ENCODE results near the gene KDM4B. TPM values are rescaled to one million over a fixed set of nuclear protein-coding genes. Genes with fewer than 3 reads are reported as not detected.

The KDM4B gene
- total RNA-seq, 2 donors from 2014 or later: 57.0 to 63.1 TPM

DNA sequence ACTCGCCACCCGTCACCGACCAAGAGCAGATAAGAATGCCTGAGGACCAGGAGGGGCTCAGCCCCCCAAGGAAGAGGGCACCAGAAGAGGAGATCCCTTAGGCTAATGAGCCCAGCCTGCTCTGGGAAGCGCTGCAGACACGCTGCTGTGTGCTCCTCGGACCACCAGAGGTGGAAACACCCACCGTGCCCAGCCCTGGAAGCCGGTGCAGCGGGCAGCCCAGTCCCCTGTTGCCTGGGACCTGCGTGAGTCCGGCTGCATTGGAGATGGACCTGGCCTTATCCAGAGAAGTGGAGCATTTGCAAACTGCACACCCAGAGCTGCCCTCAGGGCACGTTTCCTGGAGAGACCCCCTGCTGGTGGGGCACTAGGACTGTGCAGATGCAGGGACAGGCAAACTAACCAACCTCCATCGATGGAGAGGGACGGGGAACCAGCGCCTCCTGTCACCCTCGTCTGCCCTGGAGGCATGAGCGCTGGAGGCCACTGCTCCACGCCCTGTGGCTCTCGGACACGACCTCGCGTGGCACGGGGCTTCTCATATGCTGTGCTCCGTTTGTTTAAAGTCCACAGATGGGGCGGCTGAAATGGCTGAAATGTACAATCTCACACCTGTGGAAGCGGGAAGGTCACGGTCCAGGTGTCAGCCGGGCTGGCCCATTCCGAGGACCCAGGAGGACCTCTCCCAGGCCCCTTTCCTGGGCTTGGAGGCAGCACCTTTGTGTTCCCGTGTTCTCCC is 153.9 kb downstream of the KDM4B start:
- Mint-ChIP-seq H3K36me3 (peaks cover 5% of the 10 kb centered on the region), H3K27me3 (no peaks in the 10 kb centered on the region), H3K27ac (peak overlapping the region in 1 of 2 donors; percentile 18), H3K4me3 (no peak overlapping the region), H3K9me3 (no peaks in the 10 kb centered on the region), H3K4me1 (ENCODE audit: low read depth in 2 of 2) (peaks cover 5 to 12% of the 10 kb centered on the region in 2 donors)
- no peak for DNase-seq (ENCODE audit: low spot score)
- ATAC-seq: no peak

DNA sequence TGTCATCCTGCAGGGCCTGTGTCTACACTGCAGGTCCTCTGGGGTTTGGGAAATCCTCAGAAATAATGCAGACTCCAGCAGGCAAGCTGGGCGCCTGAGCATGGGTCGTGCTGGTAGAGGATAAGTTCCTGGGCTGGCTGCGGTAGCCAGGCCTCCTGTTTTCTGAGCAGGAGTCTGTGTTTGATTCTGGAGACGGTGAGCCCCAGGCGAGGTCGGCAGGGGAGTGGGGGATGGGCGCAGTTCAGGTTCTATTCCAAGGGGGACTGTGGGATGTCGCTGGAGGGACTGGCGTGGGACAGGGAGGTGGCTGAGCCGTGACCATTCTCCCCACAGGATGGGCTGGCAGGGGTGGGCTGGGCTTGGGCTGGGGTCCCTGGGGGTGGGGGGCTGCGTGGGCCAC is 154.7 kb downstream of the KDM4B start:
- Mint-ChIP-seq H3K27ac (no peak overlapping the region), H3K27me3 (no peaks in the 10 kb centered on the region), H3K4me1 (ENCODE audit: low read depth in 2 of 2) (peaks cover 5 to 12% of the 10 kb centered on the region in 2 donors), H3K36me3 (peaks cover 5% of the 10 kb centered on the region), H3K4me3 (no peak overlapping the region), H3K9me3 (no peaks in the 10 kb centered on the region)
- DNase-seq (ENCODE audit: low spot score): no peak
- no peak for ATAC-seq

DNA sequence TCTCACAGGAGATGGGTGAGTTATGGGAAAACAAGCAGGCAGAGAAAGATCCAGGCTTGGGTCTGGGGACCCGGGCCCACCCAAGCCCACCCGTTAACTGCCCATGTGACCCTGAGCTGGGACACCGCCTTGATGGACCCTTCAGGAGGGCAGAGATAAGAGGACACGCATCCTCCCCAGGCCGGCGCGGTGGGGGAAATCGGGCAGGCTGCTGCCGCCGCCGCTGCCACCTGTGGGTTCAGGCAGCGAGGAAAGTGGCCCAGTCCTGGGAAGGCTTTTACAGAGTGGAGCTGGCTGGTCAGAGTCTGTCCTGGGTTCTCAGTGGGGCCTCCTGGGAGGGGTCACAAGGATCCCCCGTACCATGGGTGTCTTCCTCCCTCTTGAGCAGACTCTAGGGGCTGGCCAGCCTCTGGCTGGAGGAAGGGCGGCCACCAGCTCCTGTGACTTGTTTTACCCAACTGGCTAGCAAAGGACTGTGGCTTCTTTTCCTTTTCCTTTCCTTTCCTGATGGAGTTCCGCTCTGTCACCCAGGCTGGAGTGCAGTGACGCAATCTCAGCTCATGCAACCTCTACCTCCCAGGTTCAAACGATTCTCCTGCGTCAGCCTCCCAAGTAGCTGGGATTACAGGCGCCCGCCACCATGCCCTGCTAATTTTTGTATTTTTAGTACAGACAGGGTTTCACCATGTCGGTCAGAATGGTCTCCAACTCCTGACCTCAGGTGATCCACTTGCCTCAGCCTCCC is 155.4 kb downstream of the KDM4B start:
- H3K4me3 Mint-ChIP-seq: no peak overlapping the region
- no peak overlapping the region for H3K27ac Mint-ChIP-seq
- H3K4me1 Mint-ChIP-seq (ENCODE audit: low read depth in 2 of 2): peaks cover 5 to 12% of the 10 kb centered on the region in 2 donors

DNA sequence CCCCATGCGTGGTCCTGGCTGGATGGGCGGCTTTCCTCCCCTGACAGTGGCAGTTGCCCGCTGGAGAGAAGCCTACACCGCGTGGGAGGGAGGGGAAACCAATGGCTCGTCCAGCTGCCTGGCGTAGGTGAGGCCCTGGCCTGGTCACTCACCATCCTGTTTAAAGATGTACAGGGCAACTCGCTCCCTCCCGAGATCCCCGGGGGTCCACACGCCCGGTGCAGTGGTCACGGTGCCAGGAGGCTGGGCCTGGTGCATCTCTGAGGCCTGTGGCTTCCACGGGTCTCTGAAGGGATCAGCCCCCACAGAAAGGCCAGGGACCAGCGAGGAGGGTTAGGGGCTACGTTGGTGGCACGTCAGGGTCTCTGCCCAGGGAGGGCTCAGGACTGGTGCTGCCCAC is 156.5 kb downstream of the KDM4B start:
- Mint-ChIP-seq H3K4me1 (ENCODE audit: low read depth in 2 of 2) (peaks cover 11 to 18% of the 10 kb centered on the region in 2 donors), H3K9me3 (no peaks in the 10 kb centered on the region), H3K27ac (no peak overlapping the region), H3K27me3 (no peaks in the 10 kb centered on the region), H3K36me3 (peaks cover 5% of the 10 kb centered on the region), H3K4me3 (no peak overlapping the region)
- DNase-seq (ENCODE audit: low spot score) (no peak), ATAC-seq (no peak)

More for the DNA sequence above, 155.4 kb downstream of the KDM4B start:
- no peaks in the 10 kb centered on the region for H3K9me3 Mint-ChIP-seq
- peaks cover 5% of the 10 kb centered on the region for H3K36me3 Mint-ChIP-seq
- no peak for DNase-seq (ENCODE audit: low spot score)
- H3K27me3 Mint-ChIP-seq: no peaks in the 10 kb centered on the region
- ATAC-seq: no peak

DNA sequence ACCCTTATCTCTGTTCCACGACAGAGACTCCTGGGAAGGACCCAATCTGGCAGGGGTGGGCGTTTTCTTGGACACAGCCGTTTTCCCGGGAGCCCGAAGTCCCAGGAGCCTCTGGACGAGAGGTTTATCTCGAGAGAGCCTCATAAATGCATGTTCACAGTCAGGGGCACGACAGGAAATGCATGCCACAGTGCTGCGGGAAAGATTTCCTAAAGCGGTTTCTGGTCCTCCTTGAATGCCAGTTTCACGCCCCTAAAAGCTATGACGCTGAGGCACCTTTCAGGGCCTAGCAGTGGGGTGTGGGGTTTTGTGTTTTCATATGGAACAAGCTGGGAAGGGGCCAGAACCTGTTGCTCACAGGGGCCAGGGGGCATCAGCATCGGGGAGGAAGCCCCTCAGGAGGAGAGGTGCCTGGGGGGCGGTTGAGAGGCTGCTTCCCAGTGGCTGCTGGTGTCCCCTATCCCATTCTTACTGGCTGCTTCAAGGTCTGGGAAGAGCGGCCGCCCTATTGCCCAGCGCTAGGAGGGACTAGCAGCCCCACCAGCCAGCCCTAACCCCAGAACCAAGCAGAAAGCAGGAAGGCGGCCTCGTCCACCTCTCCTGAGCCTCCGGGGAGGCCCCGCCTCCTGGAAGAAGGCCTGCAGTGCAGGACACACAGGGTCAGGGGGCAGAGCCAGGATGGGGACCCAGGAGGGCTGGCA is 157.0 kb downstream of the KDM4B start:
- Mint-ChIP-seq H3K36me3 (peaks cover 5% of the 10 kb centered on the region), H3K4me3 (no peak overlapping the region), H3K27ac (no peak overlapping the region), H3K27me3 (no peaks in the 10 kb centered on the region), H3K4me1 (ENCODE audit: low read depth in 2 of 2) (peaks cover 15 to 22% of the 10 kb centered on the region in 2 donors), H3K9me3 (no peaks in the 10 kb centered on the region)
- ATAC-seq (no peak), DNase-seq (ENCODE audit: low spot score) (no peak)

DNA sequence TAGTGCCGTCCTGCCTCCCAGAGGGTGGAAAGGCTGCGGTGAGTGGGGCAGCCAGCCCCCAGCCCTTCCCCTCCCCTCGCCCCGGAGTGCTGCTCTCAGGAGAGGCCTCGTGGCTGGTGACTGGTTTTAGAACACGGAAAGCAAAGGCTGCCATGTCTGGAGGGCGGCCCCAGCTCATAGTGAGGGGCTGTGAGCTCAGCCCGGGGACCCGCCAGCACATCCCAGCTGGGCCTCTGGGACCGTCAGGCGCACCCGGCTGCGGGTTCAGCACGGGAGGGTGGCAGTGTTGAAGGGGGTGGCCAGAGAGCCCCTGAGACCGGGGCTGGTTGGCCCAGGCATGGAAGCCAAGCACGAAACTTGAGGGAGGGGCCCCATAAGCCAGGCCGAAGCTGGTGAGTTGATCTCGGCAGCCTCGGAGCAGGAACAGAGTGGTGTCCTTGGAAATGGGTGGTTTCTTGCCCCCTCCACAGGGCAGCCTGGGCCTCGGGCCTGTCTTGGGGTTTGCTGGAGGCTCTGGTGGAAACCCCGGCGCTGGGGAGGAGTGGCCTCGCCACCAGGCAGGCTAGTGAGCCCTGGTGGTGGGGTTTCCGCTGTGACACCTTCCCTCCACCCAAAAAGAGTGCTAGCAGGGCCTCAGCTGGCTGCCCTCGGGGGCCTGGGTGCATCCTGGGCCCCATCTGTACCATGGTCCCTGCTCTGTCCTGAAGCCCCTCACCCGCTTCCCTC is 157.7 kb downstream of the KDM4B start:
- Mint-ChIP-seq H3K27ac (no peak overlapping the region), H3K4me1 (ENCODE audit: low read depth in 2 of 2) (peaks cover 15 to 20% of the 10 kb centered on the region in 2 donors), H3K9me3 (no peaks in the 10 kb centered on the region), H3K27me3 (no peaks in the 10 kb centered on the region), H3K36me3 (peaks cover 5% of the 10 kb centered on the region), H3K4me3 (no peak overlapping the region)
- ATAC-seq (no peak), DNase-seq (ENCODE audit: low spot score) (no peak)

DNA sequence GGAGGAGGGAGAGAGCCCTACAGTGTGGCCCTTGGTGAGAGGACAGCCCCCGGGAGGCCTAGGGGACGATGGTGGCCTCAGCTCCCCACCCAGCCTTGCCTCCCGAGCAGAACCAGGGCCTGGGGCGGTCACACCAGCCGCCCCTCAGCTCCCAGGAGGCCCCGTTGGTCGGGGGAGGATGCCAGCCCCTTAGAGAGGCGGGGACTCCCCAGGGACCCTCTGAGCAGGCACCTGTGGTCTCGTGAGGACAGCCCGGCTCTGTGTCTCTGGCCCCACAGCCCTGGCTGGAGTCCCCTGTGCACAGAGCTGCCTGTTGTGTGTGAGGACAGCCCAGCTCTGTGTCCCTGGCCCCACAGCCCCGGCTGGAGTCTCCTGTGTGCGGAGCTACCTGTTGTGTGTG is 158.8 kb downstream of the KDM4B start:
- H3K27ac Mint-ChIP-seq: no peak overlapping the region
- no peak overlapping the region for H3K4me3 Mint-ChIP-seq
- H3K4me1 Mint-ChIP-seq (ENCODE audit: low read depth in 2 of 2): peaks cover 11 to 14% of the 10 kb centered on the region in 2 donors
- H3K27me3 Mint-ChIP-seq: no peaks in the 10 kb centered on the region
- no peaks in the 10 kb centered on the region for H3K9me3 Mint-ChIP-seq
- ATAC-seq: no peak
- H3K36me3 Mint-ChIP-seq: no peaks in the 10 kb centered on the region
- no peak for DNase-seq (ENCODE audit: low spot score)

DNA sequence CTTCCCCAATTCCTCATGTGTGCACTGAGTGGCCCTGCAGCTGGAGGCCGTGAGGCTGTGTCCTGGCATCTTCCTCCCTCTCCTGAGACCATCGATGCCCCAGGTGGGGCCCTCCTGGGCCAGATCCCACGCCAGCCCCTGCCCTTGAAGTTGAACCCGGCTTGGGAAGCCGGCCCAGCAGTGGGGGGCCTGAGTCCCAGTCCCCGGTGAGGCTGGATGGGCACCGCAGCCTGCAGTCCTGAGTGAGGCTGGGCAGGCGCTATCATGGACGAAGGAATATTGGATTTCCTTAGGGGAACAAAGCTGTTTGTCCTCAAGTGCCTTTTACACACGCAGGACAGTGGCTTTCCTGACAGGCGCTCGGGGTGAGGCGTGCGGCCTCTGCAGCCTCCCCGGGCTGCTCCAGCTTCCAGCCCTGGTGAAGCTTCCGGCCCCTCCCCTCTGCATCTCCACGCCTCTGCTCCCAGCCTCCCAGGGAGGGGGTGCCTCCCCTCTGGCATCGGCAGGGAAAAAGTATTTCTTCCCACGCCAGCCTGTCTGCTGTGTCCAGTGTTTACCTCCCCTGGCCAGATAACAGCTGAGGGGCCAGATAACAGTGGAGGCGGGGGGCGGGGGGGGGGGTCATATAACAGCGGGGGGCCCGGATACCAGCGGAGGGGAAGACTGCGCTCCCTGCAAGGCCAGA is 159.5 kb downstream of the KDM4B start:
- Mint-ChIP-seq H3K27ac (no peak overlapping the region), H3K9me3 (no peaks in the 10 kb centered on the region), H3K4me1 (ENCODE audit: low read depth in 2 of 2) (peaks cover 11 to 14% of the 10 kb centered on the region in 2 donors), H3K4me3 (no peak overlapping the region), H3K36me3 (no peaks in the 10 kb centered on the region), H3K27me3 (no peaks in the 10 kb centered on the region)
- DNase-seq (ENCODE audit: low spot score) (no peak), ATAC-seq (no peak)

DNA sequence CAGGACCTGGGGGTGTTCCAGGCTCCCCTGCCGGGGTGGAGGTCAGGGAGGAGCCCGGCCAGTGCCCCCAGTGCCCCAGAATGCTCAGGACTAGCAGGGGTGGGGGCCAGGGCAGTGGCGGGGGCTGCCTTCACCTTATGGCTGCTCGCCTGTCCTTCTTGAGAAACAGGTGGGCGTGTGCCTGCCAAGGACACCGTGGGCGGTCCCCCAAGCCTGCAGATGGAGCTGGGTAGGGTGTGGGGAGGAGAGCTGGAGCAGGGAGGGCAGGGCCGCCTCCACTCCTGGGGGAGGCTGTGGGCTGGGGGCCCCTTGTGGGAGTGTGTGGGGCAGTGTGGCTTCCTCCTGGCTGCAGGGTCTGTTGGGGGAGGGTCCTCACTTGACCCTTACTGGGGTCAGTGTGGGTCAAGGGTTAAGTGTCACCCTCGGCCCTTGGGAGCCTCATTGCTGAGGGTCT is 160.1 kb downstream of the KDM4B start:
- ATAC-seq (no peak), DNase-seq (ENCODE audit: low spot score) (no peak)
- Mint-ChIP-seq H3K9me3 (no peaks in the 10 kb centered on the region), H3K36me3 (no peaks in the 10 kb centered on the region), H3K4me3 (no peak overlapping the region), H3K27ac (no peak overlapping the region), H3K4me1 (ENCODE audit: low read depth in 2 of 2) (peaks cover 11 to 14% of the 10 kb centered on the region in 2 donors), H3K27me3 (no peaks in the 10 kb centered on the region)

DNA sequence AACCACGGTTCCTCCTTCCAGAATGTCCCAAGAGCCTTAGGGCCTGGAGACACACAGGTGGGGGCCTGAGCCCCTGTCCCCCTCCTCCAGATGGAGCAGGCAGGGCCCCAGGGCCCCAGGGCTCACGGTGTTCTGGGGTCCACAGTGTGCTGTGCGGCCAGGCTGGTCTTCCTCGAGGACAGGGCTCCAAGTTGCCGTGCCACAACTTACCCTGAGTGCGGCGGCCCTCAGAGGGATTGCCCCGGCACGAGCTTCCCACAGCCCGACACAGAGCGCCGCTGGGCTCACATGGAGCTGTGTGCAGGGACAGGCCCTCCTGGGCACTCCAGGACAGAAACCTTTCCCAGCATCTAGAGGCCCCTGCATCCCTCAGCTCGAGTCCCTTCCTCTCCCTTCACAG is 160.8 kb downstream of the KDM4B start:
- ATAC-seq (no peak), DNase-seq (ENCODE audit: low spot score) (no peak)
- Mint-ChIP-seq H3K27ac (peak overlapping the region in 1 of 2 donors; percentile 81), H3K27me3 (no peaks in the 10 kb centered on the region), H3K4me3 (peak overlapping the region; percentile 38), H3K4me1 (ENCODE audit: low read depth in 2 of 2) (peaks cover 11 to 14% of the 10 kb centered on the region in 2 donors), H3K9me3 (no peaks in the 10 kb centered on the region), H3K36me3 (no peaks in the 10 kb centered on the region)

DNA sequence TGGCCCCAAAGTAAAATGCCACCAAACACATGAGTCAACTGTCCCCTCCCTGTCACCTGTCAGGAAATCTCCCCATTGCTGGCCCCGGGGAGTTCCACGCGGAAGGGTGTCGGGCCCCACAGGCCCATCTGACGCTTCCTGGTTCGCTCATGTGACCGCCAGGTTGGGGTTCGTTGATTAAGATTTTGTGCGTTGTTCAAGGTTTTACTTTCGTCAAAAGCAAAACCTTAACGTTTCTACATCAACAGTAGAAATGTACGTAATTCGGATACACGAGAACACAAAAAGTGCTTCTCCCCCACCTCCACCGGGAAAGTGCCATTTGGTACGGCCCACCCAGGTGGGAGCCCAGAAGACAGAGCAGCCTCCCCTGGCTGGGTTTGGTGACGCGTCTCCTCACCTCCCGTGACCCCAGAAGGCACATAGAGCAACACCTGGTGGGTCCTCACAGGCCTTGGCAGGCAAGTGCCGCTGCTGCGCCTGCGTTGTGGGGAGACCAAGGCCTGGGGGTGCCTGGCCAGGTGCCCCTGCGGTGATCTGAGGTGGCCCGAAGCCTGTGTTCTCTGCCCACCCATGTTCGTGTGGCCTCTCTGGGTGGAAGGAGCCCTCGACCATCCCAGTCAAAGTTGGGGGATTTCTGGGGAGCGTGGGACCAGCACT is 161.6 kb downstream of the KDM4B start:
- Mint-ChIP-seq H3K4me3 (peak overlapping the region; percentile 38), H3K36me3 (no peaks in the 10 kb centered on the region)
- no peak for ATAC-seq

DNA sequence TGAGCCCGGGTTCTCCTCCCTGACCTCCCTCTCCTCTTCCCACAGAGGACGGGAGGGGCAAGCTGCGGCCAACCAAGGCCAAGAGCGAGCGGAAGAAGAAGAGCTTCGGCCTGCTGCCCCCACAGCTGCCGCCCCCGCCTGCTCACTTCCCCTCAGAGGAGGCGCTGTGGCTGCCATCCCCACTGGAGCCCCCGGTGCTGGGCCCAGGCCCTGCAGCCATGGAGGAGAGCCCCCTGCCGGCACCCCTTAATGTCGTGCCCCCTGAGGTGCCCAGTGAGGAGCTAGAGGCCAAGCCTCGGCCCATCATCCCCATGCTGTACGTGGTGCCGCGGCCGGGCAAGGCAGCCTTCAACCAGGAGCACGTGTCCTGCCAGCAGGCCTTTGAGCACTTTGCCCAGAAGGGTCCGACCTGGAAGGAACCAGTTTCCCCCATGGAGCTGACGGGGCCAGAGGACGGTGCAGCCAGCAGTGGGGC is 162.2 kb downstream of the KDM4B start:
- Mint-ChIP-seq H3K27ac (peak overlapping the region; percentile 50 to 81), H3K27me3 (no peaks in the 10 kb centered on the region), H3K36me3 (no peaks in the 10 kb centered on the region), H3K9me3 (no peaks in the 10 kb centered on the region), H3K4me1 (ENCODE audit: low read depth in 2 of 2) (peaks cover 11 to 14% of the 10 kb centered on the region in 2 donors), H3K4me3 (peak overlapping the region; percentile 38)
- ATAC-seq: peak; percentile 2 to 15
- DNase-seq (ENCODE audit: low spot score): no peak

More for the DNA sequence above, 161.6 kb downstream of the KDM4B start:
- DNase-seq (ENCODE audit: low spot score): no peak
- H3K9me3 Mint-ChIP-seq: no peaks in the 10 kb centered on the region
- peak overlapping the region; percentile 50 to 81 for H3K27ac Mint-ChIP-seq
- H3K4me1 Mint-ChIP-seq (ENCODE audit: low read depth in 2 of 2): peaks cover 11 to 14% of the 10 kb centered on the region in 2 donors
- H3K27me3 Mint-ChIP-seq: no peaks in the 10 kb centered on the region

Measured in natural killer cell treated with Interleukin-12 subunit alpha and Interleukin-12 subunit beta and Interleukin-15 and Interleukin-18, amount 100 ng/mL, for 72 hours (primary cell).